ENCODE measurements around the gene NAALADL2. TPM values are rescaled to one million over a fixed set of nuclear protein-coding genes. Genes with fewer than 3 reads are reported as not detected.

The NAALADL2 gene
- total RNA-seq, 1 donor from 2014 or later: 2.2 TPM

GRCh38 chr3:175695251-175695650 is 836.1 kb downstream of the NAALADL2 start:
- ATAC-seq (ENCODE audit: poor library complexity) (no peak), DNase-seq (no peak)
- intact Hi-C loops (cut with DNase I): no loop called here

- DNase-seq: no peak
- intact Hi-C loops (cut with DNase I): no loop called here
- no peak for ATAC-seq (ENCODE audit: poor library complexity)
Observed at GRCh38 chr3:175702956-175703355, 843.8 kb downstream of the NAALADL2 start.

GRCh38 chr3:175704366-175705055 is 845.4 kb downstream of the NAALADL2 start:
- intact Hi-C loops (cut with DNase I): no loop called here
- ATAC-seq (ENCODE audit: poor library complexity): no peak

GRCh38 chr3:175713268-175713667 is 854.1 kb downstream of the NAALADL2 start:
- intact Hi-C loops (cut with DNase I): no loop called here

More at GRCh38 chr3:175704366-175705055, 845.4 kb downstream of the NAALADL2 start:
- DNase-seq: no peak

GRCh38 chr3:175716446-175716845 is 857.3 kb downstream of the NAALADL2 start:
- ATAC-seq (ENCODE audit: poor library complexity) (no peak), DNase-seq (no peak)
- intact Hi-C loops (cut with DNase I): no loop called here

More at GRCh38 chr3:175713268-175713667, 854.1 kb downstream of the NAALADL2 start:
- ATAC-seq (ENCODE audit: poor library complexity) (no peak), DNase-seq (no peak)

- DNase-seq (no peak), ATAC-seq (ENCODE audit: poor library complexity) (no peak)
- intact Hi-C loops (cut with DNase I): no loop called here
Observed at GRCh38 chr3:175726228-175726627, 867.1 kb downstream of the NAALADL2 start.

GRCh38 chr3:175728566-175728965 is 869.4 kb downstream of the NAALADL2 start:
- ATAC-seq (ENCODE audit: poor library complexity) (no peak), DNase-seq (no peak)
- intact Hi-C loops (cut with DNase I): no loop called here

GRCh38 chr3:175729466-175729865 is 870.3 kb downstream of the NAALADL2 start:
- intact Hi-C loops (cut with DNase I): no loop called here
- DNase-seq: no peak
- ATAC-seq (ENCODE audit: poor library complexity): no peak

- no peak for ATAC-seq (ENCODE audit: poor library complexity)
- DNase-seq: no peak
- intact Hi-C loops (cut with DNase I): no loop called here
Observed at GRCh38 chr3:175731543-175731942, 872.4 kb downstream of the NAALADL2 start.

- intact Hi-C loops (cut with DNase I): no loop called here
- ATAC-seq (ENCODE audit: poor library complexity) (no peak), DNase-seq (no peak)
Observed at GRCh38 chr3:175732017-175732416, 872.9 kb downstream of the NAALADL2 start.

GRCh38 chr3:175735866-175736265 is 876.7 kb downstream of the NAALADL2 start:
- intact Hi-C loops (cut with DNase I): no loop called here
- DNase-seq (no peak), ATAC-seq (ENCODE audit: poor library complexity) (no peak)

GRCh38 chr3:175737646-175738572 is 878.8 kb downstream of the NAALADL2 start:
- DNase-seq (no peak), ATAC-seq (ENCODE audit: poor library complexity) (no peak)
- intact Hi-C loops (cut with DNase I): no loop called here

GRCh38 chr3:175741951-175742350 is 882.8 kb downstream of the NAALADL2 start:
- ATAC-seq (ENCODE audit: poor library complexity): no peak

GRCh38 chr3:175743733-175744400 is 884.7 kb downstream of the NAALADL2 start:
- ATAC-seq (ENCODE audit: poor library complexity) (no peak), DNase-seq (no peak)
- intact Hi-C loops (cut with DNase I): no loop called here

More at GRCh38 chr3:175741951-175742350, 882.8 kb downstream of the NAALADL2 start:
- DNase-seq: no peak
- intact Hi-C loops (cut with DNase I): no loop called here

- DNase-seq (no peak), ATAC-seq (ENCODE audit: poor library complexity) (no peak)
- intact Hi-C loops (cut with DNase I): no loop called here
Observed at GRCh38 chr3:175746308-175746707, 887.2 kb downstream of the NAALADL2 start.

GRCh38 chr3:175748087-175748730 is 889.1 kb downstream of the NAALADL2 start:
- DNase-seq (no peak), ATAC-seq (ENCODE audit: poor library complexity) (no peak)
- intact Hi-C loops (cut with DNase I): no loop called here

- intact Hi-C loops (cut with DNase I): no loop called here
Observed at GRCh38 chr3:175749981-175750380, 890.8 kb downstream of the NAALADL2 start.

GRCh38 chr3:175751089-175751488 is 892.0 kb downstream of the NAALADL2 start:
- no peak for ATAC-seq (ENCODE audit: poor library complexity)
- no peak for DNase-seq
- intact Hi-C loops (cut with DNase I): no loop called here

More at GRCh38 chr3:175749981-175750380, 890.8 kb downstream of the NAALADL2 start:
- no peak for ATAC-seq (ENCODE audit: poor library complexity)
- no peak for DNase-seq

- DNase-seq (no peak), ATAC-seq (ENCODE audit: poor library complexity) (no peak)
Observed at GRCh38 chr3:175763948-175764347, 904.8 kb downstream of the NAALADL2 start.

More at GRCh38 chr3:175763948-175764347, 904.8 kb downstream of the NAALADL2 start:
- intact Hi-C loops (cut with DNase I): no loop called here
